GM15510 (cell line): ENCODE data around the gene SGTA.

ENCODE experiments used
- POLR2A ChIP-seq: IDR thresholded peaks from 3 replicates; pipeline ENCODE4 v1.6.1; 2011; ENCODE audit warnings: borderline replicate concordance; ENCODE audit not compliant: insufficient read length; ENCODE audit errors: extremely low read depth

SGTA gene

DNA sequence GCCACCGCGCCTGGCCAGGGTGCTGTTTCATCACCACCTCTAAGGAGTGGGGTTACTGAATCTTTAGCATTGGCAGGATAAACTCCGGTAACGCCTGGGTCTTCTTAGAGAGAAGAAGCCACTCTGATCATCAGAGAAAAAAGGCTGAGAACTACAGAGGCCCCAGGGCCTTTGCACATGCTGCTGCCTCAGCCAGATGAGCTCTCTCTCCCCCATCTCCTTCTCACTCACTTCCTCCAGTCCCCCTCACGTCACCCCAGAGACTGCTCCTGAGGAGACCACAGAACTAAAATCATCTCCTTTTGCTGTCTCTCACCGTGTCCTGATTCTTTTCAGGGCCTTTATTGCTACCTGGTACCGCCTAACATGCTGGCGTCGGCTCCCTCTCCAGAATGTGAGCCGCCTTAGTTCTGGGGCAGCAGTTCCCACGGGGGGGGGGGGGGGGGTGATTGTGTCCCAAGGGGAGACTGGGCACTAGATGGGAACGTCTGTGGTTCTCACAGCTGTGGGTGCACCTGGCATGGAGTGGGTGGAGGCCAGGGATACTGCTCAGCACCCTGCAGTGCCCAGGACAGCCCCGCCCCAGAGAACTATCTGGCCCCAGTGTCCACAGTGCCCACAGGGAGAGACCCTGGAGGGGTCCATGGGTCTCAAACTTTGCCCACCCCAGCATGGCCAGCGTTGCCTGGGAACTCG lies 56.8 kb downstream of the SGTA start:
- no peak for TF ChIP-seq POLR2A

DNA sequence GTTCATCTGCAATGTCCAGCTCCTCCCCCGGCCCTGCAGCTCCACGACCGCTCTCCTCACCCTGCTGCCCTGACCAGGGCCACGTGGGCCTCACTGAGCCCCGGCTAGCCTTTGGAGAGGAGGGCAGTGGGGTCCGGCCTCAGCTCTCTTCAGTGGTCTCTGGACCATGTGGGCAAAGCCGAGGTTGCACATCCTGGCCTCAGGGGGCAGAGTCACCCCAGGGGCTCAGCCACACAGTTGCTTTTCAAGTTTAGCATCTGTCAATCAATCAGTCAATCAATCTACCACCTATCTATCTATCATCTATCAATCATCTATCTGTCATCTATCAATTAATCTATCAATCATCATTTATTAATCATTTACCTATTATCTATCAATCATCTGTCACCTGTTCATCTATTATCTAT lies 58.9 kb downstream of the SGTA start:
- no peak for TF ChIP-seq POLR2A

DNA sequence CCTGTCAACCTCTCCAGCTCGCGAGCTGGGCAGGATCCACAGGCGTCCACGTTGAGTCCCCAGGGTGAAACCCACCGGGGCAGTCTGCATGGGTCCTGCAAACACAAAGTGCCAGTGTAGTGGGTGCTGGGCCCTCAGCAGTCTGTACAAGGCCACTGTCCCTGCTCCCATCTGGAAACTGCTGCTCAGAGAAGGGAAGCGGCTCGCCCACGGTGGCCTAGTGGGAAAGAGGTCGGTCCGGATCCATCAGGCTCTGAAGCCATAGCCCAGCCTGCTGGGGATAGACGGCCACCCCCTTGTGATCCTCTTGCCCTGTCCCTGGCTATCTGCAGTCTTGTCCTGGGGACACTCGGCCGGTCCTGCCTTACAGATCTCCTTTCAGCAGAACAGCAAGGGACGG lies 59.3 kb downstream of the SGTA start:
- TF ChIP-seq POLR2A: no peak

DNA sequence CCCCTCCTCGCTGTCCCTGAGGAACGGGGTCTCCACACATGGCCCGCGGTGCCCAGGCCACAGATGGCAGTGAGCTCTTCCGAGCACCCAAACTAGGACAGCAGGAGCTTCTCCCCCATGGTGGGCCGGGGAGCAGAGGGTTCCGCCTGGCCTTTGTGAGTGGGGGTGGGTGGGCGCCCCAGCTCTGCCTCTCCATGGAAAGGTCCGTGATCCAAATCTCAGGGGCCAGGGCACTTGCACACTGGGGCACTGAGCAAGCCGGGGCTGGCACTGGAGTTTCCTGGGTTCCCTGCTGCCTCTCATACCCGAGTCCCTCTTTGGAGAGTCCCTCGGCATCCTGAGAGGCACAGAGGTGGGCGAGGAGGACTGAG lies 59.7 kb downstream of the SGTA start:
- TF ChIP-seq POLR2A: no peak

DNA sequence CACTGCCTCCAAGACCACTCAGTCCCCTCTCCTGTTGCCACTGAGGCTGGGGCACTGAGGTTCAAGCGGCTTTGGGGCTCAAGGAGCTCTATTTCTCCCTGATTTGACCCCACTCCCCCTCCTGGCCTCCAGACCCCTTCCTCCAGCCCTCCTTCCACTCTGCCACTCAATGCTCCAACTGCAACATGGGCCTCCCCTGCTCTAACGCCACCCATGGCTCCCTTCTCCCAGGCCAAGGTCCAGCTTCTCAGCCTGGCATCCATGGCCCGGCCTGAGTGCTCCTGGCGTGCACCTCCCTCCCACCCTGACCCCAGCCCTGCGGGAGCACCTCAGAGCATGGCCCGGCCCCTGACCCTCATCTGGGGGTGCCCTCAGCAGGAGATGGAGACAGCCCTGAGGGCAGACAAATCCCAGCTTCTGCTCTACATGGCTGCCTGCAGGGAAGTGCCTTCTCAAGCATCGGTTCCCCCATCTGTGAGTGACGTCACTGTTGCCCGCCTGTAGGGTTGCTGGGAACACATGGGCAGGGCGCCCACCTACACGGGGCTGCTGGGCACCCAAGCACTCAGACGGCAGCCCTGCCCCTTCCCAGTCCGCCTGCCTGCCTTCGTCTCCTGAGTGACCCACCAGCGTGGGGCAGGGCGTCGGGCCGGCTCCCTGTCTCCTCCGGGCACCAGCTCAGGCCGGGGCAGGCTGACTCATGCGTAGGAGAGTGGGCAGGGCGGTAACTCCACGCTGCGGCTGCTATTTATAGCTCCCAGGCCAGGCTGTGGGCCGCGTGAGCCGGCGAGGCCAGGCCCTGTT lies 60.3 kb downstream of the SGTA start:
- TF ChIP-seq POLR2A: no peak

DNA sequence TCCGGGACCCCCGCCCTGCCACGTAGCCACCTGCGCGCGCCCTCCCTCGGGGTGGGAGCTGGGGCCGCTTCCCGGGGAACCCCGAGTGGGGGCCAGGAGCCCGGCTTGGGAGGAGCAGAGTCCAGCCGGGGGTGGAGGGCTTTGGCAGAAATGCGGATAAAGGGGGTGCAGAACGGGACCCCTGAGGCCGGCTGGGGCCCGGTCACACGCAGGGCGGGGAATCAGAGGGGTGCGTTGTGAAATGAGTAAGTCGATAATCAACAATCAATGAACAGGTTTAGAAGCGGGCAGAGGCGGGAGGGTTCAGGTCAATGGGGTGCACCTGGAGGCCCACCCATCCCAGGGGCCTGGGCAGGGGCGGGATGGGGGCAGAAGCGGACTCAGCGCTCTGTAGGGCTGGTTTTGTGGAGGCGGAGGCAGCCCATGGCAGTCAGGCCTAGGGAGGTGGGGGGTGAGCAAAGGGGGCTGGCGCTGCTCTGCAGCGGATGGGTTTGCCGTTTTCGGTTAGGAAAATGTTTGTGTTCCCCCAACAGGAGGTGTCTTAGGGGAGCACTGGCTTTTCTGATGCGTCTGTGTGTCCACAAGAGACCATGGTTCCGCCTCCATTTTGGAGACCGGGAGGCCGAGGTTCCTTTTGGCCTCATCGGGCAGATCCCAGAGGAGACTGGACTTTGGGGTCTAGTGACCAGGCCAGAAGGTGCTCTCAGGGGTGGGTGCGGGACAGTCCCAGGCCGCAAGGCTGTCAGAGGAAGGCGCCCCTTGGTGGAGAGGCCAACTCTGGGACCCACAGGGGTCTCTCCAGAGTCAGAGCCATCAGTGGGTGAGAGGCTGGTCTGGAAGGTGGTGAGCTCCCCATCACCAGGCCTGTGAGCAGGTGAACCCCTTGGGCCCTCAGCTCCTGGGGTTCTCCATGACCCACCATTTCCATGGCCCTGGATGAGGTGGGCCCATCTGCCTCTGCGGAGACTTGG lies 61.2 kb downstream of the SGTA start:
- no peak for TF ChIP-seq POLR2A

DNA sequence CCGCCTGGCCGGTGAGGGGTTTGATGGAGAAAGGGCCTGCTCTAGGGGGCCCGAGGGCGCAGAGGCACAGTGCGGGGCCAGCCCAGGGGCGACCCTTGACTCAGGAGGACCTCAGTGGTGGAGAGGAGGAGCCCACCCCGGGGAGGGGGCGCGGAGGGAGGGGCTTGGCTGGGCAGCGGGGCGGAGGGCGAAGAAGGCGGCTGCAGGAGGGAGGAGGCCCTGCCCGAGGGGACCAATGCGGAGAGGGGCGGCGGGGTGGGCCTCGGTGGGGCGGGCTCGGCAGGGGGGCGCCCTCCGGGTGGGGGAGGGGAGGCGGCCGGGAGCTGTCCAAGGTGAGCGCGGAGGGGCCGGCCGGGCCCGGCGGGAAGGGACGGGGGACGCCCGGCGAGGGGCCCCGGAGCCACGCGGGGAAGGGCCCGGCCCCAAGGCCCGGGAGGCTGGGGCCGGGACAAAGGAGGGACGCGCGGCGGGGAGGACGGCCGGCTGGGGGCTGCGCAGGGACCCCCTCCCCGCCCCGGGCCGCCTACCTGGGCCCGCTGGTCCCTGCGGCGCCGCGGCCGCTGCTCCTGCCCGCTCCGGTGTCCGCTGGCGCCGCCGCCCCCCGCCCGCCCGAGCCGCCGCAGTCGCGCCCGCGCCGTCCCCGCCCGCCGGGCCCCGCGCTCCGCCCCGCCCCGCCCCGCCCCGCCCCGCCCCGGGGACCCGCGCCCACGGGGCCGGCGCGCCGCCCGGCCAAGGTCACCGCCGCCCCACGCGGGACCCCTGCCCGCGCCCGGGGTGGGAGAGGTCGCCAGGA lies 62.1 kb downstream of the SGTA start, which contains the start of gene DIRAS1:
Gene DIRAS1, minus strand, starts transcription at position 596 of the 793 bp plus-strand sequence. CDS start 3,566 bp downstream, outside the sequence.
- TF ChIP-seq POLR2A: no peak

DNA sequence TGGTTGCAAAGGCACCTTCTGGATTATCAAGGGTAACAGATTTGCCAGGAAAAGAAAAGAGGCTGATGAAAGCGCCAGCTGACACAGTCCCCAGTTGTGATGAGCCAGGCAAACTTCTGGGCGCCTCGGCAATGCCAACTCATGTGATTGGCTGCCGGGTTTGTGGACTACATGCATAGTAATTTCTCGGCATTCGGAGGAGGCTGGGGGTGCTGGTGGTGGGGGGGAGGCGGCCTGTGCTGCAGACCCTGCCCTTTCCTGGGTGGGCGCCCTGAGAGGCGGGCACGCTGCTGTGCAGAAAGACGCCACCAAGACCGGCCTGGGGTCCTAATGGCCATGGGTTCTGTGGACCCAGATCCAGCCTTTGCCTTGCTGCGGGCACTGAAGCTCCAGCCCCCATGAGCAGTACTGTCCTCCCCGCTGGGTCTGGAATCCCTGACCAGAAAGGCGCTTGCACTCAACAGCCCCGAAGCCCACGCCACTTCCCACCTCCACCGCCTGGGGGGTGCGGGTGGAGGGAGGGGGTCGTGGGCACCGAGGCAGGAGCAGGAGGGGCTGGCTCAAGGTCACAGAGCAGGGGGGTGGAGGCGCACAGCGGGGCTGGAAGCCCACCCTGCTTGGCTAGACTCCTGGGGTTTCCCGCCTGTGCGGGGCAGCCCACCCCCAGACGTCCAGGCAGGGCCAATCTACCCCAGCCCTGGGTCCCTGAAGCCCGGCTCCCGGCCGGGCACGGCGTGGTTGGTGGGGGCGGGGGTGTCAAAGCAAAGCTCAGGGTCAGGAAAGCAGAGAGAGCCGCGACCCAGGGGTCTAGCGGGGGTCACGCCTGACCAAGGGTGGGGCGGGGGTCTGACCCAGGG lies 62.9 kb downstream of the SGTA start:
- TF ChIP-seq POLR2A: no peak

DNA sequence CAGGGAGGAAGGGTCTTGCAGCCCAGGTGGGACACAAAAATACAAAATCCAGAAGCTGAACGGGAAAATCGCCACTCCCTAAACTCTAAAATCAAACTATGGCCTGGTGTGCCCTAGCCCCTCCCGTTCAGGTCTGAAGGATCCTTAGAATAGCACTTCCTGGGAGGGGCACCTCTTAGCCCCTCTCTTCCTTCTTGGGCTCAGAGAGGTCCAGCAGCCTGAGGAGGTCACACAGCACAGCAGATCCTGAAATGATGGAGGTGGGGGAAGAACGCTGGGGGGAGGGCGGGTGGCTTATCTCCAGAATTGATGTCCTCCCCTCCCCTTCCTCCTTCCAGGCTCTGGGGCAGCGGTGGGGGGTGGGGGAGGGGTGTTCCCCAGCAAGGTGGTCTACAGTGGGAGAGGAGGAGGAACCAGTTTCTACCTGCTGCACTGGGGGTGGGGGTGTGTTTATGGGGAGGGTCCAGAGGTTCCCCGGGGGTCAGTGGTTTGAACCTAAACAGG lies 63.8 kb downstream of the SGTA start:
- TF ChIP-seq POLR2A: no peak

DNA sequence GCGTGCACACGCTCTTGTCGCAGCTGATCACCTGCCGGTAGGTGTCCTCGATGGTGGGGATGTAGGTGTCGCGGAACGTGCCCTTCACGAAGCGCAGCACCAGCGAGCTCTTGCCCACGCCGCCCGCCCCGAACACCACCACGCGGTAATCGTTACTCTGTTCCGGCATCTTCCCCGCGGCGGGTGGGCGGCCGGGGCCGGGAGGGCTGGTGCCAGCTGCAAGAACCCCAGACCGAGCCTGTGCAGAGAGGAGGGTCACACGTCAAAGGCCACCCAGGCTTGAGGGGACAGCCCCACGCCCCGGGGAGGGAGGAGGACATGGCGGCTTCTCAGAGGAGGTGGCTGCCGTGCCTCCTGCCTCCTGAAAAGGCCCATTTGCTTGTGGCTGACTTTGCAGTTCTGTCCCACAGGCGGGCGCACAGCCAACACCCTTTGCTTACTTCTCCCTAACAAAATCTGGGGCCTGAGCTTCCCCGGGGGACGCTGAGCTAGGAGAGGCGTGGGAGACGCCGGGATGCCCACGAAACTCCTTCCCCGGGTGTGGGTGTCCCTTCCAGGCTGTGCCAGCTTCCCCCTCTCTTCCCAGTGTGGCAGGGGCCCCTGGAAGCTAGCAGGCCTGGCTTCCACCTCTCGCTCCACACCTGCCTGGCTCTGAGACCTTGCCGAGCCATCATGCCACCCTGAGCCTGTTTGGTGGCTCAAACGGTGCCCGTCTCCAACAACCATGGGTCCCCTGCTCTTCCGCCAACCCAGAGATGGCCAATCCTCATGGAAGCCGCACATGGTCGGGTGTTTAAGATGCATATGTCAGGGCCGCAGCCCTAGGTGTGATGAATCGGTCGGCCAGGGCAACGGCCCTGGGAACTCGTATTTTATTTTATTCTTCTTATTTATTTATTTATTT lies 65.2 kb downstream of the SGTA start:
- no peak for TF ChIP-seq POLR2A

DNA sequence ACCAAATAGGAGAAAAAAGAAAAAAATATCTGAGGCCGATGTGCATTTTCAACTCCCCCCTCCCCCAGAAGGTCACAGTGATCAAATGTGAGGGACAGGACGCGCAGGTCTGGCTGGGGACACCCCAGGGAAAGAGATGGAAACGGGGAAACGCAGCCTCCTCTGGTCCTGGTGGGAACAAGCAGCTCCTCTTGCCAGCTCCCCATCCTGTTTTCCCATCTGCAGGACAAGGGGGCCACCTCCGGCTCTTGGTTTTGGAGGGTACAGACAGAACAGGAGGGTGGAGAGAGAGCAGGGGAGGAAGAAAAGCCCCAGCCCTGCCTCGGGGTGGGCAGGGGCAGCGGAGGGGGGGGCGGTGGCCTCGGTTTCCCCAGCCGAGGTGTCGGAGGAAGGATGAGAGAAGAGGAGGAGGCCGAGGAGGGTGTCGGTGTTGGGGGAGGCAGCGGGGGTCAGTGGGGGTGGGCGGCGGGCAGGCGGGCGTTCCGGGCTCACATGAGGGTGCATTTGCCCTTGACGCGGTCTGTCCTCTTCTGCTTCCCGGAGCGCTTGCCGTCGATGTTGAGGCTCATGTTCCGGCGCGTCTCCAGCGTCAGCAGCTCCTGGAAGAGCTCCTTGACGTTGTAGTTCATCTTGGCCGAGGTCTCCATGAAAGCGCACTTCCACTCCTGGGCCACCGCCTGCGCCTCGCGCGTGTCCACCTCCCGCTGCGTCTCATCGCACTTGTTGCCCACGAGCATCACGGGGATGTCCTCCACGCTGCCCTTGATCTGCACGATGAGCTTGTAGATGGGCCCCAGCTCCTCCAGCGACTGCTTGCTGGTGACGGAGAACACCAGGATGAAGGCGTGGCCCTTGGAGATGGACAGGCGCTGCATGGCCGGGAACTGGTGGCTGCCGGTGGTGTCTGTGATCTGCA lies 66.1 kb downstream of the SGTA start:
- TF ChIP-seq POLR2A: no peak
